ENCODE results near the gene FRMD4A.
"Not testable (repeated sequence)": the region's sequence is repeated elsewhere in the genome, so short reads cannot be mapped to it uniquely, and the experiment has no call there.

Gene FRMD4A

GRCh38 chr10:13942035-13942434, 388.7 kb downstream of the FRMD4A start:
- peak; percentile 54 for DNase-seq

- no peak for DNase-seq
These were observed 391.3 kb downstream of the FRMD4A start for GRCh38 chr10:13939391-13939790.

- DNase-seq = peak; percentile 65
These were observed 391.8 kb downstream of the FRMD4A start for GRCh38 chr10:13938950-13939349.

- no peak for DNase-seq
These were observed 393.9 kb downstream of the FRMD4A start for GRCh38 chr10:13936826-13937225.

- no peak for DNase-seq
These were observed 400.6 kb downstream of the FRMD4A start for GRCh38 chr10:13930120-13930519.

- no peak for DNase-seq
These were observed 402.3 kb downstream of the FRMD4A start for GRCh38 chr10:13928451-13928850.

GRCh38 chr10:13925971-13926780, 404.5 kb downstream of the FRMD4A start:
- DNase-seq = no peak

GRCh38 chr10:13924040-13924725, 406.5 kb downstream of the FRMD4A start:
- no peak for DNase-seq

GRCh38 chr10:13922586-13922985, 408.1 kb downstream of the FRMD4A start:
- DNase-seq = no peak

- no peak for DNase-seq
These were observed 408.8 kb downstream of the FRMD4A start for GRCh38 chr10:13921941-13922340.

- DNase-seq = not testable (repeated sequence)
These were observed 409.6 kb downstream of the FRMD4A start for GRCh38 chr10:13921131-13921530.

- no peak for DNase-seq
These were observed 410.3 kb downstream of the FRMD4A start for GRCh38 chr10:13920465-13920864.

GRCh38 chr10:13920031-13920430, 410.7 kb downstream of the FRMD4A start:
- no peak for DNase-seq

- no peak for DNase-seq
These were observed 412.9 kb downstream of the FRMD4A start for GRCh38 chr10:13917791-13918190.

GRCh38 chr10:13916384-13916947, 414.3 kb downstream of the FRMD4A start:
- DNase-seq = no peak

- DNase-seq = no peak
These were observed 415.0 kb downstream of the FRMD4A start for GRCh38 chr10:13915710-13916109.

- peak; percentile 46 for DNase-seq
These were observed 416.8 kb downstream of the FRMD4A start for GRCh38 chr10:13913897-13914296.

- no peak for DNase-seq
These were observed 418.8 kb downstream of the FRMD4A start for GRCh38 chr10:13911821-13912520.

GRCh38 chr10:13909516-13910258, 421.0 kb downstream of the FRMD4A start:
- no peak for DNase-seq

GRCh38 chr10:13908475-13908874, 422.2 kb downstream of the FRMD4A start:
- no peak for DNase-seq

- DNase-seq = no peak
These were observed 423.2 kb downstream of the FRMD4A start for GRCh38 chr10:13907570-13907969.

- DNase-seq = no peak
These were observed 425.4 kb downstream of the FRMD4A start for GRCh38 chr10:13905281-13905680.

GRCh38 chr10:13904064-13904463, 426.7 kb downstream of the FRMD4A start:
- no peak for DNase-seq
